Measurements from ENCODE around the gene RETREG1.
A peak's percentile ranks its signal among the peaks of the same experiment; 100 is the strongest.
"Not testable (repeated sequence)": the region's sequence is repeated elsewhere in the genome, so short reads cannot be mapped to it uniquely, and the experiment has no call there.

RETREG1 gene

GRCh38 chr5:16616536-16617273 lies at the start of gene RETREG1:
Gene RETREG1, minus strand, starts transcription at chr5:16616997. Its CDS starts 26 bp downstream, at chr5:16616971.
- DNase-seq: peak; percentile 64 to 88 (median 72)

GRCh38 chr5:16666130-16666882 lies 49.5 kb upstream of the RETREG1 start:
- DNase-seq: no peak

GRCh38 chr5:16665601-16666000 lies 48.8 kb upstream of the RETREG1 start:
- DNase-seq: no peak

DNA sequence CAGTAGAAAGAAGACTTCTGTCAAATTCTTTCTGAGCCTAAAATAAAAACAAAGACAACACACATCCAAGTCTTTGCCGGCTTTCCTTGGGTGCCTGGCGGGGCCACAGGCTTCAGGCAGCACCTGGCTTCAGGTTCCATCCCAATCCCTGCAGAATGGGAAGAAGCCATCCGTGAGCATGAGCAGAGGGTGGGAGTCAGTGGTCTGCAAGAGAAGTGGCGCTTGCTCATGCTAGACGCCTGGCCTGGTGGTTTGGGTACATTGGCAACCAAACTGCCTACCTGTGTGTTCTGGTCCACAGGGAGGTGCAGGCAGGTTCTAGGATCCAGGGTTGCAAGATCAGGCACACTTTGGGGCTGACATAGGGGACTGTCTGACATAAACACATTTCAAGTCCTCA lies 47.6 kb upstream of the RETREG1 start:
- DNase-seq: no peak

DNA sequence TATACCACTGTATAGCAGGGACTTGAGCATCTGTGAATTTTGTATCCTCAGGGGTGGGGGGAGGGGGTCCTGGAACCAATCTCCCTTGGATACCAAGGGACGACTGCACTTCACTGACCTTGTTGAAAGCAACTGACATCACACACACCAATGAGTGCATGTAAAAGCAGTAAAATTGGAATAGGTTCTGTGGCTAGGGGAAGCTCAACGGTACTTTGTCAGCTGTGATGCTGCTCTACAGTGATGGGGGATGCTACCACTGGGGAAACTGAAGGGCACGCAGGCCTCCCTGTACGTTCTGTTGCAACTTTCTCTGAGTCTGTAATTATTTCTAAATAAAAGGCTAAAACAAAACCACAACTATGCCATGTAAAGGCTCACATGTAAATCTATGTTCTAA lies 47.0 kb upstream of the RETREG1 start:
- DNase-seq: no peak

DNA sequence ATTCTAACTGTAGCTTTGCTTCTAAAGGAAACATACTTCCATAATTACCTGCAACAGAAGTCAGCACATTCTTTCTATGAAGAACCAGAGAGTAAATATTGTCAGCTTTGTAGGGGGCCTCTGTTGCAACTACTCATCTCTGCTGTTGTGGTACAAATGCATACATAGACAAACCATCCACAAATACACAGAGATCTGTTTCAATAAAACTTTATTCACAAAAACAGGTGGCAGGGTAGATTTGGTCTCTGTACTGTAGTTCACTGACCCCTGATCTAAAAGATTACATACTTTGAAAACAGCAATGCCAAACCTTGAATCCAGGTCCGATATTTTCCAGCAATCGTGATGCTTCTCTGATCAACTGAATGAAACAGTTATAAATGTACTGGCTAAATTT lies 44.9 kb upstream of the RETREG1 start:
- DNase-seq: no peak

DNA sequence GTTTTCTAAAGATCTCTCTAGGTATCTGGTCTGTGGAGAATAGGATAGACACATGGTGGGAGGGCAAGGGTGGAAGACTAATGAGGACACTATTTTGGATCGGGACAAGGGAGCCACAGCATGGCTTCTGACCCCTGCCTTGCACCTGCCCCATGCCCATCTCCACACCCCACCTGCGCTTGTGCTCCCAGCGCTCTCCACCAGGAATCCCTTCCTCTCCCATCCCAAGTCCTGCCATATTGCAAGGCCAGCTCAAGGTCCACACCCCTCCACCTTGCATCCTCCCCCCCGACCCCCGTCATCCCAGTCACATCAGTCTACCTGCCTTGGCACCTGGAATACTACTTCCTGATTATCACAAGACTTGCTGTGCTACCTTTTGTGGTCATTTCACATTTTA lies 44.2 kb upstream of the RETREG1 start:
- DNase-seq: no peak

- DNase-seq: no peak
These were observed 42.7 kb upstream of the RETREG1 start for GRCh38 chr5:16659536-16659935.

DNA sequence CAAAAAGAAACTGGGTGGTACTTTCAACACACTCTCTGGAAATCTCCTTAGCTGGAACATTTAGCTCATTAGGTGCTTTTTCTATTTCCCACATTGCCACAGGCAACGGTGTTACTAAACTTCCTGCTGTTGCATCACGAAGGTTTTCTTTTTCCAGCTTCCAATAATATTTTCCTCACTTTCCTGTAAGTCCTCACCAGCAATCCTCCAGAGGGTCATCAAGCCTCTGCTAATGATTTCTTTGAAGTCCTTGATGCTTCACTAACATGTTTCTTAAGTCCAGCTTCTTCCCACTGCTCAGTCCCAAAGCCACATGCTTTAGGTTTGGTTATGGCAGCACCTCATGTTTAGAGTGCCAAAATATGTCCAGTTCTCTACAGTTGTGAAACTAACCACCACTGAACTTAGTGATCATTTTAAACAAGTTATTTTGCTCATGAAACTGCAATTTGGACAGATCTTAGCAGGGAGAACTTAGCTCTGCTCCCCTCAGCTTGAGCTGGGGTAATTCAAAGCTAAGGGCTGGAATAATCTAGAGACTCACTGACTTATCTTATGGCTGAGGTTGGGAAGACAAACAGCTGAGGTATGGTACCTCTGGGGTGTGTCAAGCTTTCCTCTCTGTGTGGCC lies 39.9 kb upstream of the RETREG1 start:
- DNase-seq: peak; percentile 22 to 63 (median 26)

GRCh38 chr5:16654647-16655334 lies 38.0 kb upstream of the RETREG1 start:
- peak; percentile 32 to 63 (median 34) for DNase-seq

DNA sequence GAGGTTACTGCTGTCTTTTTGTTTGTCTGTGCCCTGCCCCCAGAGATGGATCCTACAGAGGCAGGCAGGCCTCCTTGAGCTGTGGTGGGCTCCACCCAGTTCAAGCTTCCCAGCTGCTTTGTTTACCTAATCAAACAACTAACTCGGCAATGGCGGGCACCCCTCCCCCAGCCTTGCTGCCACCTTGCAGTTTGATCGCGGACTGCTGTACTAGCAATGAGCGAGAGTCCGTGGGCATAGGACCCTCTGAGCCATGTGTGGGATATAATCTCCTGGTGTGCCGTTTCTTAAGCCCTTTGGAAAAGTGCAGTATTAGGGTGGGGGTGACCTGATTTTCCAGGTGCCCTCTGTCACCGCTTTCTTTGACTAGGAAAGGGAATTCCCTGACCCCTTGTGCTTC lies 31.9 kb upstream of the RETREG1 start:
- not testable (repeated sequence) for DNase-seq

DNA sequence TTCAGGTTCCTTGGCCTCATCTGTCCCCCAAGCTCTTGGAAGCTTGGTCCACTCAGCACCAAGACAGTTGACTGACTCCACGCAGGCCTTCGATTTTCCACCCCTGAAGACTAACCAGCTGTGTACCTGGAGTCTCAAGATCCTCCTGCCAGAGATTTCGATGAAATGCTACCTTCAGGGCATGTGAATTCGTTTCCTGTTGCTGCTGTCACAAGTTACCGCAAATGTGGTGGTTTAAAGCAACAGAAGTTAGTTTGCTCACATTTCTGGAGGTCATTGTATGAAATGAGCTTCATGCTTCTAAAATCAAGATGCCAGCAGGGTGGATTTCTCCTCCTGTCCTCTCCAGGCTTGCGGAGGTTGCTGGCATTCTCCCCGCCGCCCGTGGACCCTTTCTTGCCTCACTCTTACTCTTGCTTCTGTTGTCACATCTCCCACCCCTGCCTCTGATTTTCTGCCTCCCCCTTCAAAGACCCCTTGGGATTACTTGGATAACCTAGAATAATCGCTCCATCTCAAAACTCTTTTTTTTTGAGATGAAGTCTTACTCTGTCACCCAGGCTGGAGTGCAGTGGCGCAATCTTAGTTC lies 27.6 kb upstream of the RETREG1 start:
- no peak for DNase-seq

DNA sequence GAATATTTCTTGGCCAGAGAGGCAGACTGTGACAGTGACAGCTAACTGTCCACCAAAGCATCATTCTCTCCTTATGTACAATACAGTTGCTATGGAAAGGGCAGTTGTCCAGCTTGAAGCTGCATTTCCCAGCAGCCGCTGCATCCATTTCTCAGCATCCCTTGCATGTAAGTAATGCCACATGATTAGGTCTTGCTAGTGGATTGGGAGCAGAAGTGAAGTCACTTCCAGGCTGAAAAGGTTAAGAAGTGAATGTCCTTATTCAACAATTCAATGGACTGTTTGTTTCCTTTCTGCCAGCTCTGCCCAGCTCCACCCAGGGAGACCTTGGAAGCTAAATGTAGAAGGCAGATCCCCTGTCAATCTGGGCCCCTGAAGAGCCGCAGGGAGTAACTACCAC lies 26.1 kb upstream of the RETREG1 start:
- no peak for DNase-seq

DNA sequence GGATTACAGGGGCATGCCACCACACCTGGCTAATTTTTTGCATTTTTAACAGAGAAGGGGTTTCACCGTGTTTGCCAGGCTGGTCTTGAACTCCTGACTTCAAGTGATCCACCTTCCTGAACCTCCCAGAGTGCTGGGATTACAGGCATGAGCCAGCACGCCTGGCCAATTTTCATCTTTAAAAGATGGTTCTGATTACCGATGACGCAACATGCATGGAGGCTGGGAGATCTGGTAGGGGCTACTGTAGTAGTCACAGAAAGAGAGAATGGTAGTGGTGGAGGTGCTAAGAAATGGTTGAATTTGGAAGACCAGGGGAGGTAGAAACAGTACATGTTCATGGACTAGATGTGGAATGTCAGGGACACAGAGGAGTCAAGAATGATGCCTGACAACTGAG lies 22.4 kb upstream of the RETREG1 start:
- no peak for DNase-seq

DNA sequence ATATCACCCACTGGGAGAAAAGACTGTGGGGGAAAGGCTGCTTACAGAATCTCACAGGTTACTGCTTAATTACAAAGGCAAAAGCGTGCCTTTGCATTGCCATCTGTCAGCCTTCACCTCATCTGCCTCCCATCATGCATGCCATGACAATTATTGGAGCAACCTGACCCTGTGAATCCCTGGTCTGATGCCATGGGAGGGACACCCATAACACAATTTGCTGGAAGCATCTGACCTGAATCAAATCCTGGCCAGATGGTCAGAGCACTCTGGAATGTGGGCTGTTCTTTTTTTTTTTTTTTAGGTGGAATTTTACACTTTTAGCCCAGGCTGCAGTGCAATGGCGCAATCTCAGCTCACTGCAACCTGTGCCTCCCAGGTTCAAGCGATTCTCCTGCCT lies 11.6 kb upstream of the RETREG1 start:
- no peak for DNase-seq

DNA sequence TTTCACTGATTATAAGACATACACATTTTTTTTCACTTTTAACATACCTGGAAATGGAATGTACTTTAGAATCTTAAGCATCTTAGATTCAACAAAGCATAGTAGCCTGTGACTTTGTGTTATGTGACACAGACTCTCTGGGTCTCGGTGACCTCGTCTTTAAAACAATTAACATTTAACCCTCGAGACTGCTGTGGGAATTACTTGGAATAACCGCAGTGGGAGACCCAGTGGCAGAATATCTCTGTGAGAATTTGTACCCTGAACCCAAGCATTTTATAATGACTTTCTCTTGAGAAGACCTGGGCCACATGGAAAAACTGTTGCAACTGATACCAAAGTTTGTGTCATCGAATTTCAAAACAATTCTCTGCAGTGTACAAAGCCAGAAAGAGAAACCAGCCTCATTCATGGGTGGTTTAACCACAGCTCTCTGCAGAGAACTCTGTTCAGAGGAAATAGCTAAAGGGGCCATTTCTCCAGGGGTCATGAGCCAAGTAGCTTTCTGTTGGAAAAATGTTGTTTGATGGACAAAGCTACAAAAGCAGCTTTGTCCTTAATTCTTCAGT lies 10.0 kb upstream of the RETREG1 start:
- peak; percentile 71 to 86 (median 78) for DNase-seq

GRCh38 chr5:16625096-16625495 lies 8.3 kb upstream of the RETREG1 start:
- peak; percentile 78 to 93 (median 89) for DNase-seq

- no peak for DNase-seq
These were observed 2.3 kb upstream of the RETREG1 start for GRCh38 chr5:16619136-16619535.

GRCh38 chr5:16618138-16618897 lies 1.5 kb upstream of the RETREG1 start:
- no peak for DNase-seq

GRCh38 chr5:16617274-16617968 lies 624 bp upstream of the RETREG1 start:
- no peak for DNase-seq

All from suppressor macrophage treated with lipopolysaccharide for 1 hour (primary cell).